Placental epithelial cell (primary cell): Measurements from ENCODE around the gene FAM53C. TPM values are rescaled to one million over a fixed set of nuclear protein-coding genes. Genes with fewer than 3 reads are reported as not detected.

Experiments
- total RNA-seq: library from RNA; depleted of rRNA; stranded (reverse); fragments of >200 nt; gene quantifications from 2 replicates; pipeline ENCODE4 v1.2.3, GENCODE V29; 2012

Gene FAM53C
- total RNA-seq: 38.6 and 42.0 TPM in 2 replicates

GRCh38 chr5:138337685-138338410, at the start of gene FAM53C:
Gene FAM53C (plus strand): TSS chr5:138338266. CDS start chr5:138341336, 3,070 bp downstream.

GRCh38 chr5:138331449-138332368, 6.4 kb upstream of the FAM53C start, which contains the start of gene CDC25C:
Gene CDC25C (minus strand): TSS chr5:138331804. CDS start chr5:138331180, 624 bp downstream.

GRCh38 chr5:138352071-138352721, 14.1 kb downstream of the FAM53C start, which contains the start of gene KDM3B:
Gene KDM3B (plus strand): TSS chr5:138352685. CDS start chr5:138352796, 111 bp downstream.

Other genes starting within 250 kb of the FAM53C start
- gene NME5, start 198.8 kb upstream of the FAM53C start, total RNA-seq: 0.43 and 1.6 TPM in 2 replicates
- gene BRD8, start 159.6 kb upstream of the FAM53C start, total RNA-seq: 26.8 and 36.5 TPM in 2 replicates
- gene KIF20A, start 159.2 kb upstream of the FAM53C start, total RNA-seq: 9.8 and 18.5 TPM in 2 replicates
- gene CDC23, start 124.9 kb upstream of the FAM53C start, total RNA-seq: 31.8 and 38.6 TPM in 2 replicates
- gene GFRA3, start 63.6 kb upstream of the FAM53C start, total RNA-seq: not detected in 2 replicates
- gene CDC25C, start 6.5 kb upstream of the FAM53C start, total RNA-seq: 2.4 and 4.1 TPM in 2 replicates
- 65.1 and 75.0 TPM in 2 replicates for gene KDM3B, start 14.4 kb downstream of the FAM53C start, total RNA-seq
- gene REEP2, start 100.8 kb downstream of the FAM53C start, total RNA-seq: 0.11 and 0.79 TPM in 2 replicates
- 11.4 and 17.3 TPM in 2 replicates for gene EGR1, start 127.2 kb downstream of the FAM53C start, total RNA-seq
- gene ETF1, start 205.0 kb downstream of the FAM53C start, total RNA-seq: 51.4 and 94.9 TPM in 2 replicates
- 143 and 225 TPM in 2 replicates for gene HSPA9, start 237.1 kb downstream of the FAM53C start, total RNA-seq